Astrocyte (in vitro differentiated cells and primary cell): ENCODE results near the gene ZNF316.

ENCODE experiments used
- EZH2 ChIP-seq: IDR thresholded peaks from 2 replicates; pipeline ENCODE4 v1.6.1; 2012; ENCODE audit warnings: mild to moderate bottlenecking, low read length, inconsistent platforms; ENCODE audit not compliant: insufficient read depth
- TF ChIP-seq, protein P1 (sequence below): IDR thresholded peaks from 2 replicates; pipeline ENCODE4 v1.5.1; 2011; ENCODE audit warnings: low read depth, mild to moderate bottlenecking, inconsistent platforms, low read length, moderate library complexity; ENCODE audit not compliant: insufficient read depth

DNA sequence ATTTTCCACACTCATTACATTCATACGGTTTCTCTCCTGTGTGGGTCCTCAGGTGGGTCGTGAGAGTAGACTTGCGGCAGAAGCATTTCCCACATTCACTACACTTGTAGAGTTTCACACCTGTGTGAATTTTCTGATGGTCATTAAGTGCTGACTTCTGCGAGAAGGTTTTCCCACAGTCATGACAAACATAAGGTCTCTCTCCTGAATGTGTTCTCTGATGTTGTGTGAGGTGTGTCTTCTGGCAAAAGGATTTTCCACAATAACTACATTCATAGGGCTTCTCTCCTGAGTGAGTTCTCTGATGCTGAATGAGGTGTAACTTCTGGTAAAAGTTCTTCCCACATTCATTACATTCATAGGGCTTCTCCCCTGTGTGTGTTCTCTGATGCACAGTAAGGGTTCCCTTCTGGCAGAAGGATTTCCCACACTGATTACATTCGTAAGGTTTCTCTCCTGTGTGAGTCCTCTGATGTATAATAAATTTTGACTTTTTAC, 54.5 kb downstream of the ZNF316 start:
- TF ChIP-seq, protein P1, sequence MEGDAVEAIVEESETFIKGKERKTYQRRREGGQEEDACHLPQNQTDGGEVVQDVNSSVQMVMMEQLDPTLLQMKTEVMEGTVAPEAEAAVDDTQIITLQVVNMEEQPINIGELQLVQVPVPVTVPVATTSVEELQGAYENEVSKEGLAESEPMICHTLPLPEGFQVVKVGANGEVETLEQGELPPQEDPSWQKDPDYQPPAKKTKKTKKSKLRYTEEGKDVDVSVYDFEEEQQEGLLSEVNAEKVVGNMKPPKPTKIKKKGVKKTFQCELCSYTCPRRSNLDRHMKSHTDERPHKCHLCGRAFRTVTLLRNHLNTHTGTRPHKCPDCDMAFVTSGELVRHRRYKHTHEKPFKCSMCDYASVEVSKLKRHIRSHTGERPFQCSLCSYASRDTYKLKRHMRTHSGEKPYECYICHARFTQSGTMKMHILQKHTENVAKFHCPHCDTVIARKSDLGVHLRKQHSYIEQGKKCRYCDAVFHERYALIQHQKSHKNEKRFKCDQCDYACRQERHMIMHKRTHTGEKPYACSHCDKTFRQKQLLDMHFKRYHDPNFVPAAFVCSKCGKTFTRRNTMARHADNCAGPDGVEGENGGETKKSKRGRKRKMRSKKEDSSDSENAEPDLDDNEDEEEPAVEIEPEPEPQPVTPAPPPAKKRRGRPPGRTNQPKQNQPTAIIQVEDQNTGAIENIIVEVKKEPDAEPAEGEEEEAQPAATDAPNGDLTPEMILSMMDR = no peak
- no peak for TF ChIP-seq EZH2
